ENCODE results near the gene ADAM29.
"Not testable (repeated sequence)": the region's sequence is repeated elsewhere in the genome, so short reads cannot be mapped to it uniquely, and the experiment has no call there.

The ADAM29 gene

GRCh38 chr4:174996079-174996478 lies 77.9 kb downstream of the ADAM29 start:
- Histone ChIP-seq H3K27ac (no peak overlapping the region), H3K4me3 (no peak overlapping the region)
- no peak for DNase-seq (ENCODE audit: low spot score)
- no peak for TF ChIP-seq CTCF (IDR thresholded peaks at IDR 0.05)

DNA sequence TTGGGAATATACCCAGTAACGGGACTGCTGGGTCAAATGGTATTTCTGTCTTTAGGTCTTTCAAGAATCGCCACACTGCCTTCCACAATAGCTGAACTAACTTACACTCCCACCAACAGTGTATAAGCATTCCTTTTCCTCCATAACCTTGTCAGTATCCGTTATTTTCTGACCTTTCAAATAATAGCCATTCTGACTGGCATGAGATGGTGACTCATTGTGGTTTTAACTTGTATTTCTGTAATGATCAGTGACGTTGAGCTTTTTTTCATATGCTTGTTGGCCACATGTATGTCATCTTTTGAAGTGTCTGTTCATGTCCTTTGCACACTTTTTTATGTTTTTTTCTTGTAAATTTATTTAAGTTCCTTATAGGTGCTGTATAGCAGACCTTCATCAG lies 81.2 kb downstream of the ADAM29 start:
- no peak for TF ChIP-seq CTCF (IDR thresholded peaks at IDR 0.05)
- H3K4me3 ChIP-seq = no peak overlapping the region
- no peak overlapping the region for H3K27ac ChIP-seq
- no peak for DNase-seq (ENCODE audit: low spot score)

GRCh38 chr4:175017751-175018150 lies 99.6 kb downstream of the ADAM29 start:
- no peak overlapping the region for H3K27ac ChIP-seq
- no peak overlapping the region for H3K4me3 ChIP-seq
- no peak for DNase-seq (ENCODE audit: low spot score)
- TF ChIP-seq CTCF (IDR thresholded peaks at IDR 0.05) = no peak

DNA sequence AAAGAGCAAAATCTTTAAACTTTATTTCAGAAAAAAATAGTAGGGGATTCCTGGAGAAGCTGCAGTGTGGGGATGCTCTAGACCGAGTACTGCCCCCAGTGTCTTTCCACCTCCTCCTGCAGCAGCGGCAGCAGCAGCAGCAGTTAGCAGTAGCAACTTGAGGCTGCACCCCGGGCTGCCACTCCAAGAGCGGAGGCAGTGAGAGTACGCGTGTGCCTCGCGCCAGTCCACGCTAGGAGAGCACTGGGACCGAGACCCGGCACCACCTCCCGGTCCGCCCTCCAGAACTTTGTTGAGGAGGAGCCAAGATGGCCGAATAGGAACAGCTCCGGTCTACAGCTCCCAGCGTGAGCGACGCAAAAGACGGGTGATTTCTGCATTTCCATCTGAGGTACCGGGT lies 101.3 kb downstream of the ADAM29 start:
- not testable (repeated sequence) for H3K27ac ChIP-seq; H3K4me3 ChIP-seq; DNase-seq (ENCODE audit: low spot score)
